Pancreas (tissue), 10 donors: ENCODE data around the gene POPDC2. TPM values are rescaled to one million over a fixed set of nuclear protein-coding genes. Genes with fewer than 3 reads are reported as not detected.

ENCODE experiments used
- ATAC-seq, 4 donors: fragments of 200-7000 bp; cut with Tn5 transposase; one replicate each; pipeline versions ENCODE4 v1.8.0 to v1.9.1; 2020; ENCODE audit warnings: mild to moderate bottlenecking in 4 of 4, moderate library complexity in 4 of 4
- DNase-seq, 6 donors: peaks; one replicate each; pipeline ENCODE4 v3.0.0-alpha.2; 2020
- FAIRE-seq: peaks from 2 replicates; lab custom pipeline; 2012; peaks lifted over from hg19 to GRCh38; lab: Jason Lieb, UNC
- H3K27ac ChIP-seq, 4 donors: fragments of 200-600 bp; sonication (generic); 1 replicate in 3 of 4; 2 replicates in 1 of 4; pipeline versions ENCODE4 v1.5.0 to v1.8.0; 2020
- H3K27me3 ChIP-seq, 4 donors: fragments of 200-600 bp; one replicate each; pipeline ENCODE4 v1.8.0; 2021
- H3K36me3 ChIP-seq, 3 donors: fragments of 200-600 bp; sonication (generic) in 1 of 3; one replicate each; pipeline versions ENCODE4 v1.5.0 to v1.8.0; 2020 to 2021
- H3K4me1 ChIP-seq, 3 donors: fragments of 200-600 bp; one replicate each; pipeline ENCODE4 v1.8.0; 2021
- H3K4me3 ChIP-seq, 4 donors: fragments of 200-600 bp; sonication (generic) in 2 of 4; one replicate each; pipeline versions ENCODE4 v1.5.0 to v1.8.0; 2020 to 2021
- H3K9me3 ChIP-seq, 4 donors: fragments of 200-600 bp; one replicate each; pipeline ENCODE4 v1.8.0; 2021
- WGBS, 2 donors: extraction: QIAGEN DNeasy Blood & Tissue Kit; methylation state at CpG; one replicate each; pipeline ENCODE4 v1.1.7; 2013; 5-methylcytosine and 5-hydroxymethylcytosine counted together
- intact Hi-C, 3 donors: fragments of 100-400 bp; cut with DNase I; formaldehyde crosslinking; loops; one replicate each; pipeline versions ENCODE4 v1.11.1 to v1.14.2; 2022
- polyA plus RNA-seq, 2 donors: library from polyadenylated mRNA; stranded (reverse); fragments of 200-250 nt; gene quantifications; one replicate each; pipeline ENCODE4 v1.2.3, GENCODE V29; 2013
- total RNA-seq, 6 donors: library from RNA; stranded (reverse); fragmentation: NEBNext Ultra II Directional in 4 of 6; extraction: Animal tissue kit (Norgen Biotek cat#: 25700) in 4 of 6; gene quantifications; one replicate each; pipeline versions ENCODE4 v1.2.1 to v1.2.4, GENCODE V29; 2021 to 2023
- TF ChIP-seq, protein P1 (sequence below), 4 donors: fragments of 200-600 bp; sonication (generic) in 3 of 4; IDR thresholded peaks; one replicate each; pipeline versions ENCODE4 v1.5.0 to v1.8.0; 2021; ENCODE audit warnings: antibody characterized with exemption in 4 of 4
- donor health status: healthy with polysubstance abuse.
- donor health status: DM: no; HTN: no; CAD: no; lungs with moderate emphysema.
- donor health status: DM: no; HTN: no; CAD: no.
- donor health status: control.
- donor health status: control.
- donor health status: Bipolar disorder and iron deficiency.
- donor health status: DM: yes; HTN: yes; CAD: no.
- donor health status: DM: no; HTN: no; CAD: no.
- donor health status: DM: no; HTN: no; CAD: no.
- donor health status: DM: yes; HTN: yes; CAD: no.

Gene POPDC2
- total and polyA plus RNA-seq, 8 donors: 0.52 to 6.7 (median 1.3) TPM

GRCh38 chr3:119664850-119665379 is 4.5 kb upstream of the POPDC2 start:
- no peaks in the 10 kb centered on the region for H3K9me3 ChIP-seq
- DNase-seq: no peak
- 75 to 76% methylated on average over 4 of the region's 4 CpGs for WGBS, 2 donors
- TF ChIP-seq, protein P1, sequence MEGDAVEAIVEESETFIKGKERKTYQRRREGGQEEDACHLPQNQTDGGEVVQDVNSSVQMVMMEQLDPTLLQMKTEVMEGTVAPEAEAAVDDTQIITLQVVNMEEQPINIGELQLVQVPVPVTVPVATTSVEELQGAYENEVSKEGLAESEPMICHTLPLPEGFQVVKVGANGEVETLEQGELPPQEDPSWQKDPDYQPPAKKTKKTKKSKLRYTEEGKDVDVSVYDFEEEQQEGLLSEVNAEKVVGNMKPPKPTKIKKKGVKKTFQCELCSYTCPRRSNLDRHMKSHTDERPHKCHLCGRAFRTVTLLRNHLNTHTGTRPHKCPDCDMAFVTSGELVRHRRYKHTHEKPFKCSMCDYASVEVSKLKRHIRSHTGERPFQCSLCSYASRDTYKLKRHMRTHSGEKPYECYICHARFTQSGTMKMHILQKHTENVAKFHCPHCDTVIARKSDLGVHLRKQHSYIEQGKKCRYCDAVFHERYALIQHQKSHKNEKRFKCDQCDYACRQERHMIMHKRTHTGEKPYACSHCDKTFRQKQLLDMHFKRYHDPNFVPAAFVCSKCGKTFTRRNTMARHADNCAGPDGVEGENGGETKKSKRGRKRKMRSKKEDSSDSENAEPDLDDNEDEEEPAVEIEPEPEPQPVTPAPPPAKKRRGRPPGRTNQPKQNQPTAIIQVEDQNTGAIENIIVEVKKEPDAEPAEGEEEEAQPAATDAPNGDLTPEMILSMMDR (IDR thresholded peaks at IDR 0.05): no peak
- no peak overlapping the region for H3K4me3 ChIP-seq
- intact Hi-C loops: no loop called here
- ATAC-seq: peak in 2 of 4 donors; percentile 43 to 51
- H3K27me3 ChIP-seq: no peaks in the 10 kb centered on the region
- no peak for FAIRE-seq
- H3K27ac ChIP-seq: no peak overlapping the region
- H3K36me3 ChIP-seq: peaks cover 0 to 8% (median 0%) of the 10 kb centered on the region in 3 donors
- peaks cover 4 to 7% (median 7%) of the 10 kb centered on the region in 3 donors for H3K4me1 ChIP-seq

DNA sequence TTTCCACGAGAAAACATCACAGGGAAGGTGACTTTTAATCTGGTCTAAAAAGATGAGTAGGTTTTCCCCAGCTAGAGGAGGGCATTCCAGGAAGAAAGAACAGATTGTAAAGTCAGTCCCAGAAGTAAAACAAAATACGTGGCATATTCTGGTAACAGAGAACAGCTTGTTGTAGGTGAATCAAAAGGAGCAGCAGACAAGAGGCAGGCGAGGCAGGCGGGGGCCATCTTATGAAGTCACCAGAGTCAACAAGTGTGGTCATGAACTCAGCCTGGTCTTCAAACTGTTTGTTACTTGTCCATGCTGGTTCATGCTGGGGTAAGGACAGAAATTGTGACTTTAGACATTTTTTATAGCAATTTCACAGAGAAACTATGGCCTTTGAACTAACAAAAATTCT is 4.0 kb upstream of the POPDC2 start:
- ATAC-seq (no peak), FAIRE-seq (no peak), DNase-seq (no peak)
- no peaks in the 10 kb centered on the region for H3K9me3 ChIP-seq
- peaks cover 0 to 8% (median 0%) of the 10 kb centered on the region in 3 donors for H3K36me3 ChIP-seq
- no peak overlapping the region for H3K27ac ChIP-seq
- H3K4me3 ChIP-seq: no peak overlapping the region
- intact Hi-C loops: no loop called here
- TF ChIP-seq, protein P1 (IDR thresholded peaks at IDR 0.05): no peak
- H3K4me1 ChIP-seq: peaks cover 4 to 7% (median 7%) of the 10 kb centered on the region in 3 donors
- no peaks in the 10 kb centered on the region for H3K27me3 ChIP-seq
- WGBS, 2 donors: 81 to 82% methylated on average over 4 of the region's 4 CpGs

DNA sequence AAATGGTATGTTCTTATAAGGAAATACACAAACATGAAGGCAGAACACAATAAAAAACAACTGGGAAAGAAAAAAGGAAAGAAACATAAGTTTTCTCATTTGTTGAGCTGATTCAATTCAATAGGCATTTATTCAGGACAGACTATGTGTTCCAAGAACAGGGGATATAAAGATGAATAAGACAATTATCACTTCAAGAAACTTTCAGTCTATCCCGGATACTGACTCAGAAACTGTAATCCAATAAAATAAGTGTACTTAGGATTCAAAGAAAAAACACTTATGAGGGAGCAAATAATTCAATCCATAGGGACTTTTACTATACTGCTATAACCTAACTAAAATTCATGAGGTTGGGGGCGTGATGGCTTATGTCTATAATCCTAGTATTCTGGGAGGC is 3.5 kb upstream of the POPDC2 start:
- TF ChIP-seq, protein P1 (IDR thresholded peaks at IDR 0.05): no peak
- Histone ChIP-seq H3K4me3 (no peak overlapping the region), H3K27ac (no peak overlapping the region), H3K9me3 (no peaks in the 10 kb centered on the region), H3K27me3 (no peaks in the 10 kb centered on the region), H3K4me1 (peaks cover 4 to 7% (median 7%) of the 10 kb centered on the region in 3 donors), H3K36me3 (peaks cover 0 to 8% (median 0%) of the 10 kb centered on the region in 3 donors)
- DNase-seq (no peak), ATAC-seq (no peak), FAIRE-seq (no peak)
- WGBS, 2 donors: 86 to 87% methylated on average over 2 of the region's 2 CpGs
- intact Hi-C loops: no loop called here

DNA sequence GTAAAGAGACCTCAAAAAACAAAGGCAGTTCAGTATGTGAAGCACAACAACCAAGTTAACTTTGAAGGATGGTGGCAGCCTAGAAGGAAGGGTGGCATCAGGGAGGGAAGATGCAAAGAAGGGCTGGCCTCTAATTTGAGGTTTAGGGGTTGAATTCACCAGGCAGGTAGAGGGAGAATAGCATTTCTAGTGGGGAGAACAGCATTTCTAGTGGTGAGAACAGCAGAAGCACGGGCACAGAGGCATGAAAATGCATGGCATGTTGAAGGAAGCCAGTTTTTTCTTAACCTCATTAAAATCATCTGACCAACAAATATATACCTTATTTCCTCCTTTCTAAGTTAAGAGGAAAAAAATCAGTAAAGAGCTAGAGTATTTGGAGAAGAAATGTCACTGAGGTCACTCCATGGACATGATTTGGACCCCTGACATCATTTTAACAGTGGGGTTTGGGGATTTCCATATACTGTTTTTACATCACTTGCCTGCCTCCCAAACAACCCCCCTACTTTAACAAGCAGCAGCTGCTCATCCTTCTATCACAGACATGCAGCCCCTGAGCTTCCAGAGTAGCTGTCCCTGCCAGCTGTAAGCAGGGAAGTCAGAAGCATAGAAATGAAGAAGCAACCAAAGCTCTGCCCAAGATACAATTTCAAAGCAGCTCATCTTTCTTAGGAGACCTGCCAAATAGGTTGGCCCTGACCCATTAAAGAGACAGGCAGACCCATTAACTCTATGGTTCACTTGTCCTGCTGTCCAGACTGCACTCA is 2.4 kb upstream of the POPDC2 start:
- peaks cover 4 to 7% (median 7%) of the 10 kb centered on the region in 3 donors for H3K4me1 ChIP-seq
- ATAC-seq: no peak
- TF ChIP-seq, protein P1 (IDR thresholded peaks at IDR 0.05): no peak
- H3K4me3 ChIP-seq: no peak overlapping the region
- intact Hi-C loops: no loop called here
- 78 to 93% methylated on average over 1 of the region's 1 CpG for WGBS, 2 donors
- H3K27me3 ChIP-seq: no peaks in the 10 kb centered on the region
- H3K9me3 ChIP-seq: no peaks in the 10 kb centered on the region
- no peak for FAIRE-seq
- H3K36me3 ChIP-seq: no peaks in the 10 kb centered on the region
- no peak for DNase-seq
- no peak overlapping the region for H3K27ac ChIP-seq
